Ovary (tissue), 3 donors: ENCODE measurements around the gene SRGAP3.

Experiments
- POLR2A ChIP-seq: fragments of 450-650 bp; IDR thresholded peaks from one replicate; pipeline ENCODE4 v1.6.1; 2017; ENCODE audit warnings: antibody characterized with exemption, mild to moderate bottlenecking, moderate library complexity
- TF ChIP-seq, protein P1 (sequence below), 3 donors: fragments of 450-650 bp in 2 of 3; fragments of 200-600 bp in 1 of 3; IDR thresholded peaks; one replicate each; pipeline versions ENCODE4 v1.5.1 to v1.8.0; 2016 to 2022; ENCODE audit warnings: antibody characterized with exemption in 3 of 3, mild to moderate bottlenecking in 1 of 3
- donor health status: DM: no; HTN: no; CAD: no.

DNA sequence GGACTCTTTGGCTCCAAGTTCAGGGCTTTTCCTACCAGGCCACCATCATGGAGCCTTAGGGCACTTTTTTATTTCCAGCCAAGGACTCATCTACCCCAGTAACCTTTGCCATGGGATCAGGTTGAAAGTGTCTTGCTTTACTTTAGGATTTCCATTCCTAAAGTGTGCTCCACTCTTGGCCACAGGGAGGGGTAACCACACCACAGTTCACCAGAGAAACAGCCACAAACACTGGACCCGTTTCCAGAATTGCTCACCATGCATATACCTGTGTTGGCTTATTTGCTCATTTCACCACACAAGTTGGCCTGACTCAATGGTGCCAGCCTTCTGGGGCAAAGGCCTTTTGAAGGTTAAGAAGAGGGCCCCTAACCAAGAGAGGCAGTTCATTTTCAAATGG lies 215.6 kb downstream of the SRGAP3 start:
- TF ChIP-seq, protein P1, sequence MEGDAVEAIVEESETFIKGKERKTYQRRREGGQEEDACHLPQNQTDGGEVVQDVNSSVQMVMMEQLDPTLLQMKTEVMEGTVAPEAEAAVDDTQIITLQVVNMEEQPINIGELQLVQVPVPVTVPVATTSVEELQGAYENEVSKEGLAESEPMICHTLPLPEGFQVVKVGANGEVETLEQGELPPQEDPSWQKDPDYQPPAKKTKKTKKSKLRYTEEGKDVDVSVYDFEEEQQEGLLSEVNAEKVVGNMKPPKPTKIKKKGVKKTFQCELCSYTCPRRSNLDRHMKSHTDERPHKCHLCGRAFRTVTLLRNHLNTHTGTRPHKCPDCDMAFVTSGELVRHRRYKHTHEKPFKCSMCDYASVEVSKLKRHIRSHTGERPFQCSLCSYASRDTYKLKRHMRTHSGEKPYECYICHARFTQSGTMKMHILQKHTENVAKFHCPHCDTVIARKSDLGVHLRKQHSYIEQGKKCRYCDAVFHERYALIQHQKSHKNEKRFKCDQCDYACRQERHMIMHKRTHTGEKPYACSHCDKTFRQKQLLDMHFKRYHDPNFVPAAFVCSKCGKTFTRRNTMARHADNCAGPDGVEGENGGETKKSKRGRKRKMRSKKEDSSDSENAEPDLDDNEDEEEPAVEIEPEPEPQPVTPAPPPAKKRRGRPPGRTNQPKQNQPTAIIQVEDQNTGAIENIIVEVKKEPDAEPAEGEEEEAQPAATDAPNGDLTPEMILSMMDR (IDR thresholded peaks at IDR 0.05) = no peak
- TF ChIP-seq POLR2A = no peak
